Lung (tissue), 12 donors: Measurements from ENCODE around the gene KCNE1. TPM values are rescaled to one million over a fixed set of nuclear protein-coding genes. Genes with fewer than 3 reads are reported as not detected.

ENCODE experiments used
- ATAC-seq: fragments of 200-7000 bp; cut with Tn5 transposase; one replicate; pipeline ENCODE4 v1.9.1; 2020; ENCODE audit warnings: moderate number of reproducible peaks; ENCODE audit not compliant: insufficient read depth, low FRiP score
- DNase-seq, 3 donors: peaks; one replicate each; pipeline ENCODE4 v3.0.0-alpha.2; 2013 to 2017
- H3K27ac ChIP-seq, 2 donors: one replicate each; pipeline ENCODE4 v1.5.1; 2013; ENCODE audit warnings: mild to moderate bottlenecking in 2 of 2, moderate library complexity in 2 of 2, control low read depth in 1 of 2, inconsistent platforms in 1 of 2, low read depth in 1 of 2, low read length in 1 of 2
- H3K27me3 ChIP-seq, 3 donors: one replicate each; pipeline ENCODE4 v1.5.1; 2013; ENCODE audit warnings: low read length in 2 of 3; ENCODE audit not compliant: control insufficient read depth in 3 of 3, insufficient read depth in 3 of 3
- H3K36me3 ChIP-seq, 4 donors: one replicate each; pipeline ENCODE4 v1.5.1; 2013; ENCODE audit warnings: low read length in 4 of 4, mild to moderate bottlenecking in 1 of 4, moderate library complexity in 1 of 4; ENCODE audit not compliant: control insufficient read depth in 4 of 4, insufficient read depth in 4 of 4
- H3K4me1 ChIP-seq, 5 donors: one replicate each; pipeline ENCODE4 v1.5.1; 2013; ENCODE audit warnings: low read length in 5 of 5, mild to moderate bottlenecking in 2 of 5, moderate library complexity in 1 of 5; ENCODE audit not compliant: control insufficient read depth in 5 of 5, insufficient read depth in 5 of 5
- H3K4me3 ChIP-seq: one replicate; pipeline ENCODE4 v1.5.1; 2013; ENCODE audit warnings: mild to moderate bottlenecking, control low read depth, moderate library complexity
- H3K9ac ChIP-seq, 2 donors: one replicate each; pipeline ENCODE4 v1.5.1; 2013; ENCODE audit warnings: low read length in 2 of 2, control low read depth in 1 of 2; ENCODE audit not compliant: insufficient read depth in 1 of 2
- H3K9me3 ChIP-seq, 4 donors: one replicate each; pipeline ENCODE4 v1.5.1; 2013; ENCODE audit warnings: low read length in 3 of 4, mild to moderate bottlenecking in 1 of 4, moderate library complexity in 1 of 4; ENCODE audit not compliant: control insufficient read depth in 4 of 4, insufficient read depth in 3 of 4
- CTCF ChIP-seq: IDR thresholded peaks from 2 replicates; pipeline ENCODE4 v1.5.1; 2012; ENCODE audit warnings: mild to moderate bottlenecking; ENCODE audit errors: control extremely low read depth, extremely low read depth
- WGBS, 2 donors: extraction: QIAGEN DNeasy Blood & Tissue Kit; methylation state at CpG; one replicate each; pipeline ENCODE4 v1.1.7; 2013; 5-methylcytosine and 5-hydroxymethylcytosine counted together
- polyA plus RNA-seq, 2 donors: library from polyadenylated mRNA; stranded (reverse); fragments of 200-250 nt; gene quantifications; one replicate each; pipeline ENCODE4 v1.2.1, GENCODE V29; 2013
- total RNA-seq, 2 donors: library from RNA; depleted of rRNA in 1 of 2; stranded (reverse); fragments of >200 nt in 1 of 2; gene quantifications; one replicate each; pipeline ENCODE4 v1.2.1, GENCODE V29; 2014 to 2021
- donor health status: control.
- donor health status: control.
- donor health status: Bipolar disorder and iron deficiency.
- donor health status: healthy.
- donor health status: DM: yes; HTN: yes; CAD: no.

Gene KCNE1
- total and polyA plus RNA-seq, 4 donors = 5.0 to 29.5 (median 14.9) TPM

- DNase-seq (no peak), ATAC-seq (no peak)
- no peak overlapping the region for H3K4me3 ChIP-seq
- H3K9me3 ChIP-seq = no peaks in the 10 kb centered on the region
- no peak for TF ChIP-seq CTCF
- no peak overlapping the region for H3K27ac ChIP-seq
- H3K27me3 ChIP-seq = no peaks in the 10 kb centered on the region
- 83 to 84% methylated on average over 4 of the region's 4 CpGs for WGBS, 2 donors
- no peaks in the 10 kb centered on the region for H3K36me3 ChIP-seq
- no peak overlapping the region for H3K9ac ChIP-seq
- peaks cover 0 to 11% (median 0%) of the 10 kb centered on the region in 5 donors for H3K4me1 ChIP-seq
Observed at GRCh38 chr21:34509151-34509550, 2.9 kb downstream of the KCNE1 start.

- no peak overlapping the region for H3K27ac ChIP-seq
- H3K27me3 ChIP-seq = no peaks in the 10 kb centered on the region
- ATAC-seq = no peak
- no peak overlapping the region for H3K4me3 ChIP-seq
- H3K9me3 ChIP-seq = no peaks in the 10 kb centered on the region
- WGBS, 2 donors = 78 to 83% methylated on average over 2 of the region's 2 CpGs
- H3K4me1 ChIP-seq = peaks cover 0 to 2% (median 0%) of the 10 kb centered on the region in 5 donors
- no peak overlapping the region for H3K9ac ChIP-seq
- TF ChIP-seq CTCF = no peak
- no peaks in the 10 kb centered on the region for H3K36me3 ChIP-seq
- no peak for DNase-seq
Observed at GRCh38 chr21:34504595-34504994, 7.4 kb downstream of the KCNE1 start.

GRCh38 chr21:34502480-34503106 lies 9.4 kb downstream of the KCNE1 start:
- DNase-seq (no peak), ATAC-seq (no peak)
- TF ChIP-seq CTCF = no peak
- Histone ChIP-seq H3K9me3 (peaks cover 0 to 3% (median 0%) of the 10 kb centered on the region in 4 donors), H3K27me3 (no peaks in the 10 kb centered on the region), H3K36me3 (no peaks in the 10 kb centered on the region), H3K27ac (no peak overlapping the region), H3K4me1 (peaks cover 0 to 2% (median 0%) of the 10 kb centered on the region in 5 donors), H3K9ac (no peak overlapping the region), H3K4me3 (no peak overlapping the region)
- 78 to 86% methylated on average over 3 of the region's 3 CpGs for WGBS, 2 donors

- no peaks in the 10 kb centered on the region for H3K36me3 ChIP-seq
- no peaks in the 10 kb centered on the region for H3K27me3 ChIP-seq
- DNase-seq (no peak), ATAC-seq (no peak)
- no peak for TF ChIP-seq CTCF
- H3K27ac ChIP-seq = no peak overlapping the region
- 74 to 100% methylated on average over 1 of the region's 1 CpG for WGBS, 2 donors
- H3K9me3 ChIP-seq = peaks cover 0 to 3% (median 0%) of the 10 kb centered on the region in 4 donors
- H3K4me3 ChIP-seq = no peak overlapping the region
- H3K9ac ChIP-seq = no peak overlapping the region
- peaks cover 0 to 2% (median 0%) of the 10 kb centered on the region in 5 donors for H3K4me1 ChIP-seq
Observed at GRCh38 chr21:34501716-34502115, 10.3 kb downstream of the KCNE1 start.
